Loucy (cell line): Measurements from ENCODE around the gene MGA.

Experiments used
- H2AFZ ChIP-seq: fragments of 200-600 bp; sonication (generic); 2 replicates; pipeline ENCODE4 v1.6.0; 2016; ENCODE audit warnings: antibody characterized with exemption, mild to moderate bottlenecking, low read length, moderate library complexity
- H3F3A ChIP-seq: fragments of 200-600 bp; 2 replicates; pipeline ENCODE4 v1.6.0; 2016; ENCODE audit warnings: antibody characterized with exemption, low read depth, mild to moderate bottlenecking
- H3K27me3 ChIP-seq: fragments of 200-600 bp; sonication (generic); 2 replicates; pipeline ENCODE4 v1.6.1; 2014; ENCODE audit warnings: low read length, mild to moderate bottlenecking; ENCODE audit not compliant: insufficient read depth, poor library complexity, severe bottlenecking
- H3K36me3 ChIP-seq: fragments of 200-600 bp; sonication (generic); 2 replicates; pipeline ENCODE4 v1.6.1; 2016; ENCODE audit warnings: low read length; ENCODE audit not compliant: insufficient read depth
- H3K4me1 ChIP-seq: fragments of 200-600 bp; sonication (generic); 2 replicates; pipeline ENCODE4 v1.5.1; 2014; ENCODE audit warnings: low read length, mild to moderate bottlenecking; ENCODE audit not compliant: insufficient read depth, poor library complexity, severe bottlenecking
- H3K4me2 ChIP-seq: fragments of 200-600 bp; sonication (generic); 2 replicates; pipeline ENCODE4 v1.6.0; 2014; ENCODE audit warnings: antibody characterized with exemption, low read length, low read depth, mild to moderate bottlenecking; ENCODE audit not compliant: poor library complexity, severe bottlenecking
- H3K4me3 ChIP-seq: fragments of 200-600 bp; sonication (generic); 2 replicates; pipeline ENCODE4 v1.5.1; 2014; ENCODE audit warnings: low read length, mild to moderate bottlenecking, mixed read lengths; ENCODE audit not compliant: poor library complexity, severe bottlenecking
- H3K79me2 ChIP-seq: fragments of 200-600 bp; sonication (generic); 2 replicates; pipeline ENCODE4 v1.6.1; 2014; ENCODE audit warnings: low read length; ENCODE audit not compliant: insufficient read depth
- H3K9ac ChIP-seq: fragments of 200-600 bp; sonication (generic); 2 replicates; pipeline ENCODE4 v1.6.0; 2014; ENCODE audit warnings: mild to moderate bottlenecking, low read depth, low read length, moderate library complexity; ENCODE audit not compliant: poor library complexity, severe bottlenecking
- H3K9me2 ChIP-seq: fragments of 200-600 bp; sonication (generic); replicated peaks from 2 replicates; pipeline ENCODE4 v1.6.1; 2016; ENCODE audit warnings: low read depth, low read length, mixed read lengths
- H3K9me3 ChIP-seq: fragments of 200-600 bp; sonication (generic); 2 replicates; pipeline ENCODE4 v1.6.1; 2014; ENCODE audit warnings: mild to moderate bottlenecking, antibody characterized with exemption, low read length, low read depth; ENCODE audit not compliant: insufficient read depth
- H4K20me1 ChIP-seq: fragments of 200-600 bp; sonication (generic); 2 replicates; pipeline ENCODE4 v1.6.0; 2014; ENCODE audit warnings: antibody characterized with exemption, low read length, mild to moderate bottlenecking; ENCODE audit not compliant: insufficient read depth, poor library complexity, severe bottlenecking
- EZH2phosphoT487 ChIP-seq: fragments of 200-600 bp; IDR thresholded peaks from 2 replicates; pipeline ENCODE4 v1.6.1; 2018; ENCODE audit warnings: antibody characterized with exemption, mild to moderate bottlenecking, moderate library complexity, borderline replicate concordance
- TF ChIP-seq, protein P1 (sequence below): fragments of 200-600 bp; sonication (generic); conservative IDR thresholded peaks from 2 replicates; pipeline ENCODE4 v1.5.1; 2014; ENCODE audit warnings: mild to moderate bottlenecking, antibody characterized with exemption, low read length

MGA gene

DNA sequence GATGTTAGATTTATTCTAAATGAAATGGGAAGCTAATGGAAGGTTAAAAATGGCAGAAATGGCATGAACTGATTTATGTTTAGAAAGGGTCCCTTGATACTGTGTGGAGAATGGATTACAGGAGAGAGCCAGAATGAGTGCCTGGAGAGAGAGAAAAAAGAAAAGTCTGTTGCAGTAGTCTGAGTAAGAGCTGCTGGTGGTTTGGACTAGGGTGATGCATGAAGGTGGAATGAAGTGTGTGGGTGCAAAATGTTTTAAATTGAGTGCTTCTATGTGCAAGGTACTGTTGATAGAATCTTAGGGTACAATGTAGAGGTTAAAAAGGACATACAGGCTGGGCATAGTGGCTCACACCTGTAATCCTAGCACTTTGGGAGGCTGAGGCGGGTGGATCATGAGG lies 11.4 kb upstream of the MGA start:
- Histone ChIP-seq H2AFZ (no peak overlapping the region), H3K9ac (no peak overlapping the region), H3K9me3 (no peaks in the 10 kb centered on the region), H3K9me2 (no peaks in the 10 kb centered on the region), H3K4me1 (no peaks in the 10 kb centered on the region), H4K20me1 (peaks cover 19% of the 10 kb centered on the region), H3K27me3 (no peaks in the 10 kb centered on the region), H3K36me3 (no peaks in the 10 kb centered on the region), H3K4me2 (no peak overlapping the region), H3K4me3 (no peak overlapping the region), H3K79me2 (peaks cover 87% of the 10 kb centered on the region), H3F3A (no peaks in the 10 kb centered on the region)
- TF ChIP-seq, protein P1, sequence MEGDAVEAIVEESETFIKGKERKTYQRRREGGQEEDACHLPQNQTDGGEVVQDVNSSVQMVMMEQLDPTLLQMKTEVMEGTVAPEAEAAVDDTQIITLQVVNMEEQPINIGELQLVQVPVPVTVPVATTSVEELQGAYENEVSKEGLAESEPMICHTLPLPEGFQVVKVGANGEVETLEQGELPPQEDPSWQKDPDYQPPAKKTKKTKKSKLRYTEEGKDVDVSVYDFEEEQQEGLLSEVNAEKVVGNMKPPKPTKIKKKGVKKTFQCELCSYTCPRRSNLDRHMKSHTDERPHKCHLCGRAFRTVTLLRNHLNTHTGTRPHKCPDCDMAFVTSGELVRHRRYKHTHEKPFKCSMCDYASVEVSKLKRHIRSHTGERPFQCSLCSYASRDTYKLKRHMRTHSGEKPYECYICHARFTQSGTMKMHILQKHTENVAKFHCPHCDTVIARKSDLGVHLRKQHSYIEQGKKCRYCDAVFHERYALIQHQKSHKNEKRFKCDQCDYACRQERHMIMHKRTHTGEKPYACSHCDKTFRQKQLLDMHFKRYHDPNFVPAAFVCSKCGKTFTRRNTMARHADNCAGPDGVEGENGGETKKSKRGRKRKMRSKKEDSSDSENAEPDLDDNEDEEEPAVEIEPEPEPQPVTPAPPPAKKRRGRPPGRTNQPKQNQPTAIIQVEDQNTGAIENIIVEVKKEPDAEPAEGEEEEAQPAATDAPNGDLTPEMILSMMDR = no peak
- TF ChIP-seq EZH2phosphoT487 = no peak

- no peak for TF ChIP-seq EZH2phosphoT487
- TF ChIP-seq, protein P1 = no peak
- Histone ChIP-seq H3K9me3 (no peaks in the 10 kb centered on the region), H3K36me3 (no peaks in the 10 kb centered on the region), H2AFZ (no peak overlapping the region), H3K9ac (no peak overlapping the region), H4K20me1 (peaks cover 16% of the 10 kb centered on the region), H3K4me3 (no peak overlapping the region), H3K27me3 (no peaks in the 10 kb centered on the region), H3K9me2 (no peaks in the 10 kb centered on the region), H3K4me2 (no peak overlapping the region), H3K79me2 (peaks cover 83% of the 10 kb centered on the region), H3K4me1 (no peaks in the 10 kb centered on the region), H3F3A (no peaks in the 10 kb centered on the region)
These were observed 9.4 kb upstream of the MGA start for GRCh38 chr15:41650806-41651205.

DNA sequence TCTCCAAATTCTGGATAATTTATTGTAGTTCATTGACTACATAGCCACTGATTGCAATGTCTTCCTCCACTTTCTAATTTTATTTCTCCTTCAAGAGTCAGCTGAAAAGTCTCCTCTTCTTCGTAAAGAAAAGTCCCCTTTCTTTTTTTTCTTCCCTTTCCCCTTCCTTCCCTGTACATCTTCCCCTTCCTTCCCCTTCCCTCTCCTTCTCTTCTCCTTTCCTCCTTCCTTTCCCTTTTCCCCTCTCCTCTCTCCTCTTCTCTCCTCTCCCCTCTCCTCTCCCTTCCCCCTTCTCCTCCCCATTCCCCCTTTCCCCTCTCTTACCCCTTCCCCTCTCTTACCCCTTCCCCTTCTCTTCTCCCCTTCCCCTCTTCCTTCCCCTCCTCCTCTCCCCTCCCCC lies 8.8 kb upstream of the MGA start:
- H3K4me3 ChIP-seq = no peak overlapping the region
- H2AFZ ChIP-seq = no peak overlapping the region
- no peak overlapping the region for H3K4me2 ChIP-seq
- H3K9me2 ChIP-seq = no peaks in the 10 kb centered on the region
- H3F3A ChIP-seq = no peaks in the 10 kb centered on the region
- no peak overlapping the region for H3K9ac ChIP-seq
- TF ChIP-seq, protein P1 = no peak
- TF ChIP-seq EZH2phosphoT487 = no peak
- H3K9me3 ChIP-seq = no peaks in the 10 kb centered on the region
- no peaks in the 10 kb centered on the region for H3K4me1 ChIP-seq
- H3K36me3 ChIP-seq = no peaks in the 10 kb centered on the region
- peaks cover 16% of the 10 kb centered on the region for H4K20me1 ChIP-seq
- peaks cover 84% of the 10 kb centered on the region for H3K79me2 ChIP-seq
- H3K27me3 ChIP-seq = no peaks in the 10 kb centered on the region
